ENCODE measurements around the gene MECP2.

MECP2 gene

DNA sequence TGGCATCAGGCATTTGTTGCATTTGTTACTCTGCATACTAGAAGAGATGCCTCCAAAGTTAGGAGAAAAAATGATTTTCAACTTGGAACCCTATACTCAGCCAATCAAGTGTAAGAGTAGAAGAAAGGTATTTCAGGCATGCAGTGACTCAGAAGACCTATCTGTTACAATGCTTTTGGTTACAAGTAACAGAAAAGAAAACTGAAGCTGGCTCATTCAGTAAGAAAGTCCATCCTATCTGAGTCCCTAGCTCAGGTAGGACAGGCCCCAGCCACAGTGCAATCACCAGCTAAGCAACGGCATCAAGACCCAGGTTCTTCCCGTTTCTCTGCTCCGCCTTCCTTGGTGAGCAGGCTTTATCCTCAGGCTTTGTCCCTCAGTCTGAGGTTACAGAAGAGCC, 23.3 kb downstream of the MECP2 start:
- peak overlapping the region; percentile 83 for H3K27ac ChIP-seq

DNA sequence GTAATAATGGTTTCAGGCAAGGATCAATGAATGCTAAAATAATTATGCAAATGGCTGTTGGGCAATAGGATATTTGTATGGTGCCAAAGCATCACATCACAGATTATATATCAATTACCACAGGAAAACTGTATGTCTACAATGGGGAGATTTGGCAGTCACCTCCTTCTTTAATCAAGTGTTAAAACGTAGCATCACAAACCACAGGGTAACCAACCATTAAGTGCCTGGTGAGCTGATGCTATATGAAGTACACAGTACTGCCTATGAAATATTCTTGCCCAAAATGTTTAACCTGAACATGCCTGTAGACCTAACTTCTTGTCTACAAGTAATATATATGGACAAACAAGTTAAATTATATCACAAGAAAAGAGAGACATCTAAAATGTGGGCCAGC, 25.3 kb downstream of the MECP2 start:
- peaks cover 36 to 51% of the 10 kb centered on the region in 2 experiments for H3K4me1 ChIP-seq (ENCODE audit: control insufficient read depth in 1 of 2, insufficient read depth in 1 of 2, low read depth in 1 of 2, low read length in 1 of 2)
- H3K4me3 ChIP-seq (ENCODE audit: low read depth in 1 of 2, low read length in 1 of 2), result no peak overlapping the region
- no peak overlapping the region for H3K27ac ChIP-seq
- TF ChIP-seq, protein P1, sequence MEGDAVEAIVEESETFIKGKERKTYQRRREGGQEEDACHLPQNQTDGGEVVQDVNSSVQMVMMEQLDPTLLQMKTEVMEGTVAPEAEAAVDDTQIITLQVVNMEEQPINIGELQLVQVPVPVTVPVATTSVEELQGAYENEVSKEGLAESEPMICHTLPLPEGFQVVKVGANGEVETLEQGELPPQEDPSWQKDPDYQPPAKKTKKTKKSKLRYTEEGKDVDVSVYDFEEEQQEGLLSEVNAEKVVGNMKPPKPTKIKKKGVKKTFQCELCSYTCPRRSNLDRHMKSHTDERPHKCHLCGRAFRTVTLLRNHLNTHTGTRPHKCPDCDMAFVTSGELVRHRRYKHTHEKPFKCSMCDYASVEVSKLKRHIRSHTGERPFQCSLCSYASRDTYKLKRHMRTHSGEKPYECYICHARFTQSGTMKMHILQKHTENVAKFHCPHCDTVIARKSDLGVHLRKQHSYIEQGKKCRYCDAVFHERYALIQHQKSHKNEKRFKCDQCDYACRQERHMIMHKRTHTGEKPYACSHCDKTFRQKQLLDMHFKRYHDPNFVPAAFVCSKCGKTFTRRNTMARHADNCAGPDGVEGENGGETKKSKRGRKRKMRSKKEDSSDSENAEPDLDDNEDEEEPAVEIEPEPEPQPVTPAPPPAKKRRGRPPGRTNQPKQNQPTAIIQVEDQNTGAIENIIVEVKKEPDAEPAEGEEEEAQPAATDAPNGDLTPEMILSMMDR (IDR thresholded peaks at IDR 0.05), result no peak
- no peaks in the 10 kb centered on the region for H3K9me3 ChIP-seq
- no peaks in the 10 kb centered on the region for H3K27me3 ChIP-seq
- H3K36me3 ChIP-seq, result no peaks in the 10 kb centered on the region

More for the DNA sequence above, 23.3 kb downstream of the MECP2 start:
- no peak overlapping the region for H3K4me3 ChIP-seq (ENCODE audit: low read depth in 1 of 2, low read length in 1 of 2)
- H3K27me3 ChIP-seq, result no peaks in the 10 kb centered on the region
- peaks cover 36 to 43% of the 10 kb centered on the region in 2 experiments for H3K4me1 ChIP-seq (ENCODE audit: control insufficient read depth in 1 of 2, insufficient read depth in 1 of 2, low read depth in 1 of 2, low read length in 1 of 2)
- no peaks in the 10 kb centered on the region for H3K36me3 ChIP-seq
- TF ChIP-seq, protein P1 (IDR thresholded peaks at IDR 0.05), result no peak
- H3K9me3 ChIP-seq, result no peaks in the 10 kb centered on the region

DNA sequence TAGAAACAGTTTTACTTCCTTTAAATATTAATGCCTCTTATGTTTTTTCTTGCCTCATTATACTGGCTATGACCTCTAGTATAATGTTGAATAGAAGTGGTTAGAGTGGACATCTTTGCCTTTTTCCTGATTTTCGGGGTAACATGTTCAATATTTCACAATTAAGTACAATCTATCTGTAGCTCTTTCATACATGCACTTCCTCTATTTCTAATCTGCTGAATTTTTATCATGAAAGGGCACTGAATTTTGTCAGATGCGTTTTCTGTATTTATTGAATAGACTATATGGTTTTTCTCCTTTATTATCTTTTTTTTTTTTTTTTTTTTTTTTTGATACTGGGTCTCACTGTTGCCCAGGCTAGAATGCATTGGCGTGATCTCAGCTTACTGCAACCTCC, 29.0 kb downstream of the MECP2 start:
- Histone ChIP-seq H3K36me3 (no peaks in the 10 kb centered on the region), H3K27ac (peak overlapping the region; percentile 55), H3K27me3 (no peaks in the 10 kb centered on the region), H3K4me3 (ENCODE audit: low read depth in 1 of 2, low read length in 1 of 2) (no peak overlapping the region), H3K4me1 (ENCODE audit: control insufficient read depth in 1 of 2, insufficient read depth in 1 of 2, low read depth in 1 of 2, low read length in 1 of 2) (peaks cover 18 to 30% of the 10 kb centered on the region in 2 experiments), H3K9me3 (no peaks in the 10 kb centered on the region)
- TF ChIP-seq, protein P1 (IDR thresholded peaks at IDR 0.05), result no peak

DNA sequence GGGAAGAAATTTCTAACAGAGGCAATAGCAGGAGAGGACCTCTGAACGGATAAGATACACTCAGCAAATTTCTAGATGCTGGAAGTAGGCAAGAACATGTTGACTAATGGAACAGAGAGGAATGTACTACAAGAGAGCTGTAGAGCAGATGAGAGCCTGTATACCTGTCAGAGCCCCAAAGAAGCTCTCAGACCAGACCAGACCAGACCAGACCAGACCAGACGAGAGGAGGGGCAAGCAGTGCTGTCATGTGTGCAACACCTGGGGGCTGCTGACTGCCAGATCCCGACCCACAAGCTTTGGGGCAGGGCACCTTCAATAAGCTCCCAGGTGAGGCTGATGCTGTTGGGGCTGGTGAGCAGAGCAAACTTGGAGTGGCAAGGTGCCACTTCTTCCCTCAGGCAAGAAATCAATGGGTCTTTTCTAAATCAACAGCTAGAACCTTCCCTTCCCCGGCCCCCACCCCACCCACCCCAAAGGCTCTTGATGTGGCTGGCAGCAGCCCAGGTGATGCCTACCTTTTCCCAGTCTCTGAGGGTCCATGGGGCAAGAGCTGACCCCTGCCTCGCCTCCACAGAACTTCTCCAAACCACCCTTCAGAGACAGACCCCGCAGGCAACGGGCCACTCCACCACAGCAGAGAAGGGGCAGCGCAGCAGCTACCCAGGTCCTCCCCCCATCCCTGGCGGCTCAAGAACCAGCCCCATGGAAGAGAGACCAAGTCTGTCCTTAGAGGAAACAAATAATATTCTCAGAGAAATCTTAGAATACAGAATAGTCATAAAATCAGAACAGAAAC, 32.7 kb downstream of the MECP2 start:
- Histone ChIP-seq H3K4me3 (ENCODE audit: low read depth in 1 of 2, low read length in 1 of 2) (no peak overlapping the region), H3K27me3 (no peaks in the 10 kb centered on the region), H3K9me3 (no peaks in the 10 kb centered on the region), H3K4me1 (ENCODE audit: control insufficient read depth in 1 of 2, insufficient read depth in 1 of 2, low read depth in 1 of 2, low read length in 1 of 2) (peaks cover 44 to 54% of the 10 kb centered on the region in 2 experiments), H3K27ac (peak overlapping the region; percentile 58), H3K36me3 (no peaks in the 10 kb centered on the region)
- TF ChIP-seq, protein P1 (IDR thresholded peaks at IDR 0.05), result no peak

DNA sequence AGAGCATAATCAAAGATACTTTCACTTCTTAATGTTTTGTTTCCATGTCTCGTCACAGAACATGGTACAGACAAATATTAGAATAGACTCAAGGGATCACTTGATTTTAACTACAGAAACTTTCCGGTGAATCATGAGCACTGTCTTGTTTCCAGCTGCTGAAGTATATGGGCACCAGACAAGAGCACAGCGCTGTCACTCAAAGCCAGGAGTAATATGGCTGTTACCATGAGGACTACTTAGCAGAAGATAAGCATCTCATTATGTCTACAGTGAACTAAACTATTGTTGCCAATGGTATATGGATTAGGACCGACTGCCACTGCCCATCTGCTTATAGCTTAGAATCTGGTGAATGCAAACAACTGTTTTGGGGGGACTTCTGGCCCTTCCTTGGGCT, 34.3 kb downstream of the MECP2 start:
- H3K4me3 ChIP-seq (ENCODE audit: low read depth in 1 of 2, low read length in 1 of 2), result no peak overlapping the region
- H3K9me3 ChIP-seq, result no peaks in the 10 kb centered on the region
- TF ChIP-seq, protein P1 (IDR thresholded peaks at IDR 0.05), result no peak
- peaks cover under 1% of the 10 kb centered on the region for H3K36me3 ChIP-seq
- H3K4me1 ChIP-seq (ENCODE audit: control insufficient read depth in 1 of 2, insufficient read depth in 1 of 2, low read depth in 1 of 2, low read length in 1 of 2), result peaks cover 60 to 66% of the 10 kb centered on the region in 2 experiments
- peak overlapping the region; percentile 58 for H3K27ac ChIP-seq
- H3K27me3 ChIP-seq, result no peaks in the 10 kb centered on the region
